ENCODE results near the gene ANGPT4. TPM values are rescaled to one million over a fixed set of nuclear protein-coding genes. Genes with fewer than 3 reads are reported as not detected.
"Not testable (repeated sequence)": the region's sequence is repeated elsewhere in the genome, so short reads cannot be mapped to it uniquely, and the experiment has no call there.

The ANGPT4 gene
- polyA plus RNA-seq, 3 donors, result 0.30 to 4.2 (median 1.5) TPM

DNA sequence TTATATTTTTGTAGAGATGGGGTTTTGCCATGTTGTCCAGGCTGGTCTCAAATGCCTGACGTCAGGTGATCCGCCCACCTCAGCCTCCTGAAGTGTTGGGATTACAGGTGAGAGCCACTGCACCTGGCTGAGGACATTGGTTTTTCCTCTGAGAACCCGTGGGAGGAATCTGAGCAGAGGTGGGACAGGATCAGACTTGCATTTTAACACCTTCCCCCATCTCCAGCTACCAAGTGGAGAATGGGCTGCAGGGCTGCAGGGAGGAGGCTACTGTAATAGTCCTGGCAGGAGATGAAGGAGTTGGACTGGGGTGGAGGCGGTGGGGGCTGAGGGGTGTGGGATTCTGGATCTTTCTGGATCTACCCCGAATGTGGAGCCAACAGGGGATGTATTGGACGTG, 58.1 kb downstream of the ANGPT4 start:
- 76 to 85% (median 83%) methylated on average over 6 of the region's 6 CpGs for WGBS, 3 donors

GRCh38 chr20:856361-856775, 59.8 kb downstream of the ANGPT4 start:
- no peak overlapping the region for H3K27ac ChIP-seq (ENCODE audit: low read depth, low read length)
- 41 to 68% (median 51%) methylated on average over 12 of the region's 12 CpGs for WGBS, 3 donors

More for the DNA sequence above, 58.1 kb downstream of the ANGPT4 start:
- no peak overlapping the region for H3K27ac ChIP-seq (ENCODE audit: low read depth, low read length)

GRCh38 chr20:855466-856360, 60.4 kb downstream of the ANGPT4 start:
- H3K27ac ChIP-seq (ENCODE audit: low read depth, low read length), result no peak overlapping the region
- 37 to 69% (median 46%) methylated on average over 11 of the region's 11 CpGs for WGBS, 3 donors

GRCh38 chr20:854601-855000, 61.5 kb downstream of the ANGPT4 start:
- WGBS, 3 donors, result 60 to 70% (median 69%) methylated on average over 6 of the region's 6 CpGs
- no peak overlapping the region for H3K27ac ChIP-seq (ENCODE audit: low read depth, low read length)

- no peak overlapping the region for H3K27ac ChIP-seq (ENCODE audit: low read depth, low read length)
- WGBS, 3 donors, result 89 to 98% (median 90%) methylated on average over 4 of the region's 4 CpGs
Measured at GRCh38 chr20:853406-853996, 62.6 kb downstream of the ANGPT4 start.

DNA sequence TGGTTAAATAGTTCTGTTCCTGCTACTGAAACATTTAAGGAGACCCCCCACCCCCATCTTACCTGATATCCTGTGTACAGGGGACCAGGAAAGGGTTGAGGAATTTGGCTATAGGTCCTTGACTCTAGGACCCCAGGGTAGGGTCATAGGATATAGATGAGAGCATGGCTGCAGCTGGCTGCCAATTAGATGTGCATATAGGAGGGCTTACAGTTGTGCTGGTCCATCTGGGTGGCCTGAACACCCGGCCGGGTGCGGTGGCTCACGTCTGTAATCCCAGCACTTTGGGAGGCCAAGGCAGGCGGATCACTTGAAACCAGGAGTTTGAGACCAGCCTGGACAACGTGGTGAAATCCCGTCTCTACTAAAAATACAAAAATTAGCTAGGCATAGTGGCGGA, 67.4 kb downstream of the ANGPT4 start:
- WGBS, 3 donors, result 89 to 94% (median 94%) methylated on average over 8 of the region's 8 CpGs
- H3K27ac ChIP-seq (ENCODE audit: low read depth, low read length), result not testable (repeated sequence)

DNA sequence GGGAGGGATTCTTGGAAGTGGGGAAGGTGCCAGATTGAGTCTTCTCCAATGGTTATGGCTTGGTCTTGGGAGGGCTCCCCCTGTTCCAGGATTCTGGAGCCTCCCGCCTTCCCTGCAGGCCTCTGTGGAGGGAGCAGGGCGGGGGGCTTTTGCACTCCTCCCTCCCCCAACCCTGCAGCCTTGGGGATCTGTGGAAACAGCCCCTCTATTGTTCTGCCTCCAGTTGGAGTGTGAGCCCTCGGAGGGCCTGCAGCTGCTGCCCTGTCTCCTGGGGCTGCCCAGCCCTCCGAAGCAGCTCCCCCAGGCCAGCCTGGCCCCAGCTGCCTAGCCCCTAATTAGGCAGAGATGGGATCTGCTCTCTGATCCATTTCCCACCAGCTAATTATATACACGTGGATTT, 67.9 kb downstream of the ANGPT4 start:
- H3K27ac ChIP-seq (ENCODE audit: low read depth, low read length), result no peak overlapping the region
- WGBS, 3 donors, result 89 to 91% (median 91%) methylated on average over 5 of the region's 5 CpGs

DNA sequence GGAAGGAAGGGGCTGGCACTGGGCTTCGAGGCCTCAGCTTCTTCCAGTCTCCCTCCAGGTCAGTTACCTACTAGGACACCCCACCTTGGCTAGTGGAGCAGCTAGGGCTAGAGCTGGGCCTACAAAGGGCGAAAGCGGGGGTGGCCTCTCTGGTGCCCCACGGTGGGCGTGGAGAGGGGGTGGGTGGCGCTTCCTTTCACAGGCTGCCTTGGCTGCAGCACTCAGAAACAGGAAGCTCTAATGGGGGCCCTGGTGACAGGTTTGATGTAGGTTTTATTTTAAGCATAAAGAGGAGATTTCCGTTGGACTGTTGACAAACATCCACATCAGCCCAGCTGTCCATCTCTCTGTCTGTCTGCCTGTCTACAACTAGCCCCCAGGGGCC, 69.2 kb downstream of the ANGPT4 start:
- H3K27ac ChIP-seq (ENCODE audit: low read depth, low read length), result no peak overlapping the region
- WGBS, 3 donors, result 40 to 89% (median 44%) methylated on average over 7 of the region's 7 CpGs

DNA sequence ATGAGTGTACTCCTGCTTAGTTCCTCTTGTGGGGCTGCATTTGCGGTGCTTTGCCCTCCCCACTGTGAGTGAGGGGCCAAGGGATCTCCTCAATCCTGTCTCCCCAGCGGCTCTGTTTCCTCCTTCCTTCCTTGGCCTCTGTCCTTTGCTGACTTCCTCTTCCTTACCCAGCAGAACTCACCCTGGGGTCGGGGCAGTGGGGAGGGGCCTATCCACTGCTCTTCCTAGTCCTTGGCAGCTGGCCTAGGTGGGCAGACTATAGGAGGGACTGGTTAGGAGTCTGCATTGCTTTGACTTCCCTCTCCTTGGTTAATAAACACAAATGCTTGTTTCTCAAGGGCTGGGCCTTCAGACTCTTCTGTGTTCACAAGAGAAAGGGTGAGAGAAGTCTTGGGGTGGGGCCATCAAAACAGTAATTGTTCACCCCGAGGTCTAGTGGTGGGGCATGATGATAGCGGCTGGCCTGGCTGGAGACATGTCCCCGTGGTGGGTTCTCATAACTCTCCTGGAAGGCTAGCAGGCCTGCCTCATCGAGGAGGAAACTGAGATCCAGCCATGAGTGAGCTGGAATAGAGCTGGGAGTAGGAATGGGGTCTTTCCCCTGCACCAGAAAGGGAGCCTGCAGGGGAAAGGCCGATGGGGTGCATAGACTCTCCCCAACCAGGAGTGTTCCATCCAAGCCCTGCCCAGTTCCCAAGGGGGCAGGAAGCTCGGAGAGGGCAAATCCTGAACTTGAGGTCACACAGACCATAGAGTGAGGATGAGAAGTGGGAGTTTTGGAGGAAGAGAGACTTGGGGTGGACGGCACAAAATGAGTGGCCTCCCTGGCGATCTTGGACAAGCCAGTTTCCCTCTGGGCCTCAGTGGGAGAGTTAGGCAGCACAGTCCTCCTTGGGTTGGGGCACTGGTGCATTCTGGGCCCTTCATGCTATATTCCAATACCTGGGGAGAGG, 69.9 kb downstream of the ANGPT4 start:
- H3K27ac ChIP-seq (ENCODE audit: low read depth, low read length), result no peak overlapping the region
- WGBS, 3 donors, result 48 to 75% (median 55%) methylated on average over 11 of the region's 11 CpGs

DNA sequence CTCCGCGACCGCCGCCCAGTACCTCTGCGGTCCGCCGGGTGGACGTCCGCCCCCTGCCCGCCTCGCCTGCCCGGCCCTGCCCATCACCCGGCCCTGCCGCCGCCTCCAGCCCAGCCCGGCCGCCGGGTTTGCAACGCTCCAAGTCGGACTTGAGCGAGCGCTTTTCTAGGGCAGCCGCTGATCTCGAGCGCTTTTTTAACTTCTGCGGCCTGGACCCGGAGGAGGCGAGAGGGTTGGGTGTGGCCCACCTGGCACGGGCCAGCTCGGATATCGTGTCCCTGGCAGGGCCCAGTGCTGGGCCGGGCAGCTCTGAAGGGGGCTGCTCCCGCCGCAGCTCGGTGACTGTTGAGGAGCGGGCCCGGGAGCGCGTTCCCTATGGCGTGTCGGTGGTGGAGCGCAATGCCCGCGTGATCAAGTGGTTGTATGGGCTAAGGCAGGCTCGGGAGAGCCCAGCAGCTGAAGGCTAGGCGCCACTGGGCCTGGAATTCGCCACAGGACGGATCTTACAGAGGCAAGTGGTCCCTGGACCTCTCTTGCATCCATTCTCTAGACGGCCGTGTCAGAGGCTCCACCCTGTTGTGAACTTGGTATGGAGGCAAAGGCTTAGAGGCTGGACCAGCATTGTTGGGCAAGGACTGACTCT, 70.8 kb downstream of the ANGPT4 start:
- WGBS, 3 donors, result 52 to 71% (median 52%) methylated on average over 40 to 50 of the region's 50 CpGs
- no peak overlapping the region for H3K27ac ChIP-seq (ENCODE audit: low read depth, low read length)

GRCh38 chr20:844473-845225, 71.5 kb downstream of the ANGPT4 start:
- WGBS, 3 donors, result 9 to 31% (median 14%) methylated on average over 44 to 47 of the region's 47 CpGs
- no peak overlapping the region for H3K27ac ChIP-seq (ENCODE audit: low read depth, low read length)

DNA sequence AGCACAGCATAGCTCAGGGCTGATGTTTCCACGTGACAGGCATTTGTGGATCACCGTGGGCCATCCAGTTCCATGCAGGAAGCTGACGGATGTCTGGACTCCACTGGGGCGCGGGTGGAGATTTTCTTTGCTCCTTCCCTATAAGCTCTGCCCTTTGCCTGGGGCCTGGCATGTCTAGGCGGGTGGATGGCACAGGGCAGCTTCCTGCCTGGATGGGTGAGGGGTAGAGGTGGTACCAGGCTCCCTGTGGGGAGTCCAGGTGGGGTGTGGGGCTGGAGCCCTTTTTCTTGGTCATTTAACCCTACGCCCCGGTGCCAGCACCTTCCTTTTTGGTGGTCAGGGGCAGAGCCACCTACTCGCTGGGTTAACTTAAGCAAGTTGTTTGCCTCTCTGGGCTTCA, 72.2 kb downstream of the ANGPT4 start:
- 80 to 86% (median 84%) methylated on average over 9 of the region's 9 CpGs for whole genome bisulfite sequencing, 3 donors
- no peak overlapping the region for H3K27ac ChIP-seq (ENCODE audit: low read depth, low read length)

DNA sequence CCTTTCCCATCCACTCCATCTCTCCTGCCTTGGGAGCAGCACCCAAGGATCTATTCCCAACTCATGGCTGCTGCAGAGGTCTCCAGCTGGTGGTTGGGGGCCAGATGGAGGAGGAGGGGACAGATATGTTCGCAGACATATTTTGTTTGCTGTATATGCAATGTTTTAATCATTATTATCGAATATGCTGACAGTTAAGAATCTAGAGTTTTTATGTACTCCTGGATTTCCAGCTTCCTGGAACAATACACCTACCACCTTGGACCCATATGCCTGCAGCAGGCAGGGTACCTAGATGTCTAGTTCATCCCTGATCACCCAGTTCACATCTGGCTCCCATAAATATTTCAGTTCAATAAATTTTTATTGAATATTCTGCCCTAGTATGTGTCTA, 73.6 kb downstream of the ANGPT4 start:
- WGBS, 3 donors, result 44 to 86% (median 78%) methylated on average over 2 of the region's 2 CpGs
- no peak overlapping the region for H3K27ac ChIP-seq (ENCODE audit: low read depth, low read length)

GRCh38 chr20:841568-842546, 74.3 kb downstream of the ANGPT4 start:
- 12 to 39% (median 35%) methylated on average over 55 to 62 of the region's 62 CpGs for WGBS, 3 donors
- H3K27ac ChIP-seq (ENCODE audit: low read depth, low read length), result no peak overlapping the region

DNA sequence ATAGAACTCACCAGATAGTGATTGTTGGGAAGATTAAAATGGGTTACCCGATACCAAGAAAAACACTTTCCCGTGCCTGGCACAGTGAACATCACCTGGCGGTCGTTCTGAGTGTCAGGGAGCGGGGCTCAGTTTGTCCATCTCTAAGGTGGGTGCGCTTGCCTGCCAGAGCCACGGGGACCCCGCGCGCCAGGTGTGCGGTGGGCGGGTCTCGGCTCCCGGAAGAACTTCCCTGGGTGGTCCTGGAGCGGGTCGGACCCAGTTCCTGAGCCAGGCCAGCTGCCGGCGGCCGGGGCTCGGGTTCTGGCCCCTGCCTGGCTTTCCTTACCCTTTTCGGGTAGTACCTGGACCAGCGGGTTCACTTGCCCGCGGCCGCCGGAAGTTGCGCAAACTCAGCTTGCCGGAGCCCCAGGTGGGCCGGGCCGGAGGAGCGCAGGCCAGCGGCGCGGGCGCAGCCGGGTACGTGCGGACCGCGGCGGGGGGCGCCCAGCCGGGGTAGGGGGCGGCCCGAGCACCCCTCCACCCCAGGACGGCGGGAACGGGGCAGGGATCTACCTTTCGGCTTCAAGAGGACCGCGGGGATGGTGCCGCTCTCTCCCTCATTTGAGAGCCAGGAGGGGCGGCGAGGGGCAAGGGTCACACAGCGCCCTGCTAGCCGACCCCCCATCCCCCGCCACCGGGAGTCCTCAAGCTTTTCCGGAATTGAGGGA, 75.1 kb downstream of the ANGPT4 start:
- 10 to 22% (median 22%) methylated on average over 53 to 59 of the region's 59 CpGs for WGBS, 3 donors
- no peak overlapping the region for H3K27ac ChIP-seq (ENCODE audit: low read depth, low read length)

- H3K27ac ChIP-seq (ENCODE audit: low read depth, low read length), result no peak overlapping the region
- WGBS, 3 donors, result 89 to 97% (median 96%) methylated on average over 7 of the region's 7 CpGs
Measured at GRCh38 chr20:840503-840857, 75.7 kb downstream of the ANGPT4 start.
